MM.1S (cell line): ENCODE results near the gene NDUFS7.

Source experiments
- DNase-seq: peaks from one replicate; pipeline ENCODE4 v3.0.0-alpha.2; 2015
- H2AFZ ChIP-seq: fragments of 300-600 bp; sonication (generic); 2 replicates; pipeline ENCODE4 v1.6.0; 2016; ENCODE audit warnings: antibody characterized with exemption, low read length
- H3F3A ChIP-seq: fragments of 300-600 bp; sonication (generic); 2 replicates; pipeline ENCODE4 v1.6.1; 2016; ENCODE audit warnings: mild to moderate bottlenecking, antibody characterized with exemption, low read length, moderate library complexity, mixed read lengths; ENCODE audit not compliant: insufficient read depth
- H3K27ac ChIP-seq: fragments of 300-600 bp; sonication (generic); 2 replicates; pipeline ENCODE4 v1.5.1; 2016; ENCODE audit warnings: mild to moderate bottlenecking, low read length
- H3K27me3 ChIP-seq: fragments of 300-600 bp; sonication (generic); replicated peaks from 2 replicates; pipeline ENCODE4 v1.6.0; 2016; ENCODE audit warnings: low read length; ENCODE audit not compliant: insufficient read depth
- H3K36me3 ChIP-seq: fragments of 300-600 bp; sonication (generic); replicated peaks from 2 replicates; pipeline ENCODE4 v1.6.1; 2016; ENCODE audit warnings: mild to moderate bottlenecking, low read length, mixed read lengths; ENCODE audit not compliant: insufficient read depth
- H3K4me1 ChIP-seq: fragments of 300-600 bp; sonication (generic); 2 replicates; pipeline ENCODE4 v1.6.1; 2016; ENCODE audit warnings: low read length, mixed read lengths
- H3K4me2 ChIP-seq: fragments of 300-600 bp; sonication (generic); 2 replicates; pipeline ENCODE4 v1.6.0; 2016; ENCODE audit warnings: low read depth, low read length
- H3K4me3 ChIP-seq: fragments of 300-600 bp; sonication (generic); 2 replicates; pipeline ENCODE4 v1.5.1; 2016; ENCODE audit warnings: low read length, mixed read lengths
- H3K79me2 ChIP-seq: fragments of 300-600 bp; sonication (generic); 2 replicates; pipeline ENCODE4 v1.6.1; 2016; ENCODE audit warnings: mixed run types, low read length, mixed read lengths
- H3K9ac ChIP-seq: fragments of 300-600 bp; sonication (generic); 2 replicates; pipeline ENCODE4 v1.6.1; 2016; ENCODE audit warnings: low read length, mixed read lengths
- H3K9me2 ChIP-seq: fragments of 300-600 bp; sonication (generic); replicated peaks from 2 replicates; pipeline ENCODE4 v1.6.1; 2016; ENCODE audit warnings: mild to moderate bottlenecking, low read length, mixed read lengths; ENCODE audit not compliant: insufficient read depth
- H3K9me3 ChIP-seq: fragments of 300-600 bp; sonication (generic); replicated peaks from 2 replicates; pipeline ENCODE4 v1.6.1; 2016; ENCODE audit warnings: mild to moderate bottlenecking, low read length, mixed read lengths; ENCODE audit not compliant: insufficient read depth
- H4K20me1 ChIP-seq: fragments of 300-600 bp; sonication (generic); 2 replicates; pipeline ENCODE4 v1.6.1; 2016; ENCODE audit warnings: mild to moderate bottlenecking, low read length, moderate library complexity, mixed read lengths; ENCODE audit not compliant: insufficient read depth
- EZH2 ChIP-seq: fragments of 300-600 bp; sonication (generic); optimal IDR thresholded peaks from 2 replicates; pipeline ENCODE3; 2017; ENCODE audit warnings: low read depth, mild to moderate bottlenecking, antibody characterized with exemption, low read length, mixed read lengths
- EZH2phosphoT487 ChIP-seq: fragments of 300-600 bp; sonication (generic); IDR thresholded peaks from 2 replicates; pipeline ENCODE4 v1.6.1; 2018; ENCODE audit warnings: antibody characterized with exemption, low read length
- TF ChIP-seq, protein P1 (sequence below): fragments of 300-600 bp; sonication (generic); IDR thresholded peaks from 2 replicates; pipeline ENCODE4 v1.5.1; 2016; ENCODE audit warnings: antibody characterized with exemption, low read length, mixed read lengths

Gene NDUFS7

DNA sequence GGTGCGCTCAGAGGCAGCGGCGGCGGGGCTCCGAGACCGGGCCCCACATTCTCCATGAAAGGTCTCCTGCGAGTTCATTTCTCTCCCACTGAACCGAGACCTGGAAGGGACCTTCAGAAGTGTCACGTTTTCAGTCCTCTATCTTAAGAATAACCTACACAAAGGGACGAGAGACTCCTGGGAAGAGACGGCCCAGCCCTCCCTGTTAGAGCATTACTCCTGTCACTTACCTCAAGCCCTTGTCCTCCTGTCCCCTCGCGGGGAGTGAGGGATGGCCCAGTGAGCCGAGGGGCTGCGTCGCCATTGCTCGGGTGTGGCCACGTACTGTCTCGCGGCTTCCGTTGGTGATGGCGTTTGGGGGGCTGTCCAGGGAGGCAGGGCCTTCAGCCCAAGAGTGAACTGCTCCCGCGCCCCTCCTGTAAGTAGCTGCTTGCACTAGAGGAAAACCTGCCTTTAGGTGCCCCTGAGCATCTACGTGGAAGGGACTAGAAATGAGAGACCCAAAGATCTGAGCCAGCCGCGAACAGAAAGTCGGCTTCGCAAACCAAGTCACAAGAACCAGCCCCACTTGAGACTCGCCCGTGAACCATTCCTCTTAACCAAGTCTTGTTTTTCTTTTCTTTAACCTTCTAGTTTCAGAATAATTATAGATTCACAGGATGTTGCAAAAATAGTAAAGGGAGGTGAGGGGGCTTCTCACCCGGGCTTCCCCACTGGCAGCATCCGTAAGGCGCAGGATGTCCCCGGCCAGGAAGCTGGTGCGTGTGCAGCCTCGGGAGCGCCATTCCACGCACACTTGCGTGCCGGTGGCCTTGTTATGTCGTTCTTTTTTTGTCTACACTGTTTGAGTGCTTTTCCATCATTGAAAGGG is 21.1 kb upstream of the NDUFS7 start:
- Histone ChIP-seq H3K9ac (no peak overlapping the region), H3K27ac (no peak overlapping the region)
- DNase-seq, result no peak

DNA sequence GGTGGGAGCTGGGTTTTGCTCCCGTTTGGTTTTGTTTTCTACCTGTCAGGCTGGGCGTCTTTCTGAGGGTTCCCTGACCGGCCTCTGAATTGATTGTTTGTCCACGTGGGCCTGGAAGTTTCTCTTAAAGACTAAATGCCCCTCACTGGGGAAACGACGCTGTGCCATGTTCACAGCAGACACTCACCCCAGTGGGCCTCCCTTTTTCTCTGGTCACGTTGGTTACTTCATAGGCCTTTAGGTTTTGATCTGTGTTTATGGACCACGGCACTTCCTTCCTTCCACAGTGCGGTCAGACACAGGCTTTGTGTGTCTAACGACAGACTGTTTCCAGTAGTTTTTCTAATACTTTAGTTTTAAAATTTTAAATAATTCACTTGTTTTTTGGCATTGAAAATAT is 20.1 kb upstream of the NDUFS7 start:
- no peak for DNase-seq
- Histone ChIP-seq H3K9me3 (no peaks in the 10 kb centered on the region), H3K27ac (no peak overlapping the region)

More for the DNA sequence above, 21.1 kb upstream of the NDUFS7 start:
- no peaks in the 10 kb centered on the region for H3K27me3 ChIP-seq
- TF ChIP-seq, protein P1, sequence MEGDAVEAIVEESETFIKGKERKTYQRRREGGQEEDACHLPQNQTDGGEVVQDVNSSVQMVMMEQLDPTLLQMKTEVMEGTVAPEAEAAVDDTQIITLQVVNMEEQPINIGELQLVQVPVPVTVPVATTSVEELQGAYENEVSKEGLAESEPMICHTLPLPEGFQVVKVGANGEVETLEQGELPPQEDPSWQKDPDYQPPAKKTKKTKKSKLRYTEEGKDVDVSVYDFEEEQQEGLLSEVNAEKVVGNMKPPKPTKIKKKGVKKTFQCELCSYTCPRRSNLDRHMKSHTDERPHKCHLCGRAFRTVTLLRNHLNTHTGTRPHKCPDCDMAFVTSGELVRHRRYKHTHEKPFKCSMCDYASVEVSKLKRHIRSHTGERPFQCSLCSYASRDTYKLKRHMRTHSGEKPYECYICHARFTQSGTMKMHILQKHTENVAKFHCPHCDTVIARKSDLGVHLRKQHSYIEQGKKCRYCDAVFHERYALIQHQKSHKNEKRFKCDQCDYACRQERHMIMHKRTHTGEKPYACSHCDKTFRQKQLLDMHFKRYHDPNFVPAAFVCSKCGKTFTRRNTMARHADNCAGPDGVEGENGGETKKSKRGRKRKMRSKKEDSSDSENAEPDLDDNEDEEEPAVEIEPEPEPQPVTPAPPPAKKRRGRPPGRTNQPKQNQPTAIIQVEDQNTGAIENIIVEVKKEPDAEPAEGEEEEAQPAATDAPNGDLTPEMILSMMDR, result no peak
- TF ChIP-seq EZH2phosphoT487, result no peak
- no peak overlapping the region for H3K4me3 ChIP-seq
- H3K9me3 ChIP-seq, result no peaks in the 10 kb centered on the region
- H3K36me3 ChIP-seq, result no peaks in the 10 kb centered on the region
- 0 out of 2 replicates have a peak, but pooled peaks cover 7% of the 10 kb centered on the region for H3K4me1 ChIP-seq
- H3K4me2 ChIP-seq, result no peak overlapping the region
- no peaks in the 10 kb centered on the region for H3F3A ChIP-seq
- no peaks in the 10 kb centered on the region for H4K20me1 ChIP-seq
- H2AFZ ChIP-seq, result no peak overlapping the region
- H3K79me2 ChIP-seq, result no peaks in the 10 kb centered on the region
- H3K9me2 ChIP-seq, result no peaks in the 10 kb centered on the region

DNA sequence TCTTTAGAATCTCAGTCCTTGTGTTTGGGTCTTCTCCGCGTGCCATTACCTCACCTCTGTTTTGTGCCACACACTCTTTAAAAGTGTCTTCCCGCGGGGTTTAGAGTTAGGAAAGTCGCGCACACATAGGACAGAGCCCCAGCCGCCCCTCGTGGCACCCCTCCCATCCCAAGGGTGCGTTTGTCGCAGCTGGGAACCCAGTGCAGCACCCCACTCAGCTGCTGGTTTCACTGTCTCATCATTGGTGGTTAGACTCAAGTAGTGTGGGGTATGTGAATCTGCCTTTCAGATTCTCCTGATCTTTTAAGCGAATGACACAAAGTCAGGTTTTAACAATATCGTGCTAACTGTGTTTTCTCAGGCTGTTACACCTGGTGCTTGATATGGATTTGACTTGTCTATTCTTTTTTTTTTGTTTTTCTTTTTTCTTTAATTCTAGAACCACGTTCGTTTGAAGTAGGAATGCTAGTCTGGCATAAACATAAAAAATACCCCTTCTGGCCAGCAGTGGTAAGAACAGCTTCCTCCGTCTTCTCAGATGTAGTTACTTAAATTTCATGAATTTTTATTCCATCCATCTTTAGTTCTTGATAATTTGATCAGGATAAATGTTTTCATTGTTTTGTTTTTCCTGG is 19.5 kb upstream of the NDUFS7 start:
- Histone ChIP-seq H3K36me3 (no peaks in the 10 kb centered on the region), H3K4me3 (no peak overlapping the region)

More for the DNA sequence above, 20.1 kb upstream of the NDUFS7 start:
- H3K4me2 ChIP-seq, result no peak overlapping the region
- H3K36me3 ChIP-seq, result no peaks in the 10 kb centered on the region
- TF ChIP-seq EZH2 (no peak), EZH2phosphoT487 (no peak)
- TF ChIP-seq, protein P1, result no peak
- no peaks in the 10 kb centered on the region for H3K27me3 ChIP-seq
- H3K4me1 ChIP-seq, result 0 out of 2 replicates have a peak, but pooled peaks cover 7% of the 10 kb centered on the region
- H2AFZ ChIP-seq, result no peak overlapping the region
- no peak overlapping the region for H3K9ac ChIP-seq
- no peaks in the 10 kb centered on the region for H3F3A ChIP-seq
- no peaks in the 10 kb centered on the region for H3K79me2 ChIP-seq
- H4K20me1 ChIP-seq, result no peaks in the 10 kb centered on the region
- H3K9me2 ChIP-seq, result no peaks in the 10 kb centered on the region
- no peak overlapping the region for H3K4me3 ChIP-seq

More for the DNA sequence above, 19.5 kb upstream of the NDUFS7 start:
- no peaks in the 10 kb centered on the region for H3K9me3 ChIP-seq
- TF ChIP-seq EZH2 (no peak), EZH2phosphoT487 (no peak)
- TF ChIP-seq, protein P1, result peak; percentile 25
- no peak overlapping the region for H3K4me2 ChIP-seq
- no peaks in the 10 kb centered on the region for H3F3A ChIP-seq
- H2AFZ ChIP-seq, result no peak overlapping the region
- no peak overlapping the region for H3K9ac ChIP-seq
- no peak for DNase-seq
- no peaks in the 10 kb centered on the region for H3K27me3 ChIP-seq
- no peaks in the 10 kb centered on the region for H3K79me2 ChIP-seq
- H3K27ac ChIP-seq, result no peak overlapping the region
- 0 out of 2 replicates have a peak, but pooled peaks cover 7% of the 10 kb centered on the region for H3K4me1 ChIP-seq
- no peaks in the 10 kb centered on the region for H4K20me1 ChIP-seq
- H3K9me2 ChIP-seq, result no peaks in the 10 kb centered on the region
